H1 (cell line): Measurements from ENCODE around the gene MBOAT1. TPM values are rescaled to one million over a fixed set of nuclear protein-coding genes. Genes with fewer than 3 reads are reported as not detected.

Experiments
- RFX5 ChIP-seq: IDR thresholded peaks from 2 replicates; pipeline ENCODE4 v1.6.1; 2011; ENCODE audit warnings: low read depth, low read length, improper control_type of control experiment, borderline replicate concordance
- SRF ChIP-seq: IDR thresholded peaks from 2 replicates; pipeline ENCODE4 v1.6.1; 2011; ENCODE audit warnings: mild to moderate bottlenecking, low read depth, low read length, moderate library complexity
- polyA plus RNA-seq, 7 experiments: library from polyadenylated mRNA; depleted of rRNA in 3 of 7; stranded (reverse) in 5 of 7; unstranded in 2 of 7; fragments of >200 nt in 5 of 7; fragments of 200-250 nt in 2 of 7; gene quantifications; 1 replicate in 5 of 7; 2 replicates in 1 of 7; 4 replicates in 1 of 7; pipeline versions ENCODE4 v1.2.1 to v1.2.3, GENCODE V29; 2011 to 2013; ENCODE audit warnings: missing spikeins in 2 of 7, mixed read lengths in 2 of 7
- total RNA-seq: library from RNA; stranded (reverse); fragmentation: NEBNext Ultra II Directional; extraction: Animal tissue kit (Norgen Biotek cat#: 25700); gene quantifications from 2 replicates; pipeline ENCODE4 v1.2.1, GENCODE V29; 2021
- TF ChIP-seq, protein P1 (sequence below), 3 experiments: IDR thresholded peaks; 1 replicate in 2 of 3; 2 replicates in 1 of 3; pipeline versions ENCODE4 v1.5.1 to v1.6.1; 2011; ENCODE audit warnings: low read length in 3 of 3, mild to moderate bottlenecking in 3 of 3, inconsistent platforms in 2 of 3, low read depth in 1 of 3, moderate library complexity in 1 of 3; ENCODE audit not compliant: insufficient read depth in 1 of 3; ENCODE audit errors: control extremely low read depth in 1 of 3

The MBOAT1 gene
- total and polyA plus RNA-seq, 2 of the 8 experiments (the other 6 are each of a cell fraction or from before 2014, with no cell fraction given) = 4.9 to 19.5 TPM

DNA sequence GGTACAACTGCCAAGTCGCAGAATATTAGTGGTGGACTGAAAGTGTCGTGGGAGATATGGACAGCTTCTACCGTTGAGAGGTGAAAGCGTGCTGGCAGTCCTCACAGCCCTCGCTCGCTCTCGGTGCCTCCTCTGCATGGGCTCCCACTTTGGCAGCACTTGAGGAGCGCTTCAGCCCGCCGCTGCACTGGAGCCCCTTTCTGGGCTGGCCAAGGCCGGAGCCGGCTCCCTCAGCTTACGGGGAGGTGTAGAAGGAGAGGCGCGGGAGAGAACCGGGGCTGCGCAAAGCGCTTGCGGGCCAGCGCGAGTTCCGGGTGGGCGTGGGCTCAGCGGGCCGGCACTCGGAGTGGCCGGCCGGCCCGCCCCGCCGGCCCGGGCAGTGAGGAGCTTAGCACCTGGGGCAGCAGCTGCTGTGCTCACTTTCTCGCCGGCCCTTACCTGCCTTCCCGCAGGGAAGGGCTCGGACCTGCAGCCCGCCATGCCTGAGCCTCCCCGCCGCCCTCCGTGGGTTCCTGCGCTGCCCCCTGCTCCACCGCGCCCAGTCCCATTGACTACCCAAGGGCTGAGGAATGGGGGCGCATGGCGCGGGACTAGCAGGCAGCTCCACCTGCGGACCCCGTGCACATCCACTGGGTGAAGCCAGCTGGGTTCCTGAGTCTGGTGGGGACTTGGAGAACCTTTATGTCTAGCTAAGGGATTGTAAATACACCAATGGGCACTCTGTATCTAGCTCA lies 47.2 kb upstream of the MBOAT1 start (continued):
- TF ChIP-seq, protein P1, sequence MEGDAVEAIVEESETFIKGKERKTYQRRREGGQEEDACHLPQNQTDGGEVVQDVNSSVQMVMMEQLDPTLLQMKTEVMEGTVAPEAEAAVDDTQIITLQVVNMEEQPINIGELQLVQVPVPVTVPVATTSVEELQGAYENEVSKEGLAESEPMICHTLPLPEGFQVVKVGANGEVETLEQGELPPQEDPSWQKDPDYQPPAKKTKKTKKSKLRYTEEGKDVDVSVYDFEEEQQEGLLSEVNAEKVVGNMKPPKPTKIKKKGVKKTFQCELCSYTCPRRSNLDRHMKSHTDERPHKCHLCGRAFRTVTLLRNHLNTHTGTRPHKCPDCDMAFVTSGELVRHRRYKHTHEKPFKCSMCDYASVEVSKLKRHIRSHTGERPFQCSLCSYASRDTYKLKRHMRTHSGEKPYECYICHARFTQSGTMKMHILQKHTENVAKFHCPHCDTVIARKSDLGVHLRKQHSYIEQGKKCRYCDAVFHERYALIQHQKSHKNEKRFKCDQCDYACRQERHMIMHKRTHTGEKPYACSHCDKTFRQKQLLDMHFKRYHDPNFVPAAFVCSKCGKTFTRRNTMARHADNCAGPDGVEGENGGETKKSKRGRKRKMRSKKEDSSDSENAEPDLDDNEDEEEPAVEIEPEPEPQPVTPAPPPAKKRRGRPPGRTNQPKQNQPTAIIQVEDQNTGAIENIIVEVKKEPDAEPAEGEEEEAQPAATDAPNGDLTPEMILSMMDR (IDR thresholded peaks at IDR 0.05; ENCODE audit: control extremely low read depth in 1 of 3, insufficient read depth in 1 of 3, low read depth in 1 of 3, low read length in 3 of 3) = no peak
- TF ChIP-seq SRF (no peak), RFX5 (no peak)
- TF ChIP-seq, all 59 proteins: peak for 0
